Peyer's patch (tissue), 4 donors: ENCODE data around the gene SEBOX. TPM values are rescaled to one million over a fixed set of nuclear protein-coding genes. Genes with fewer than 3 reads are reported as not detected.

Experiments
- DNase-seq, 3 donors: peaks; one replicate each; pipeline ENCODE4 v3.0.0-alpha.2; 2017 to 2019
- H3K27ac ChIP-seq, 4 donors: fragments of 200-600 bp; sonication (generic); one replicate each; pipeline ENCODE4 v1.5.1; 2016 to 2019
- H3K27me3 ChIP-seq, 2 donors: fragments of 200-600 bp; sonication (generic); one replicate each; pipeline ENCODE4 v1.5.1; 2019
- H3K36me3 ChIP-seq, 3 donors: fragments of 200-600 bp; sonication (generic); one replicate each; pipeline ENCODE4 v1.5.1; 2016 to 2019
- H3K4me1 ChIP-seq, 4 donors: fragments of 200-600 bp; sonication (generic); one replicate each; pipeline ENCODE4 v1.5.1; 2016 to 2019
- H3K4me3 ChIP-seq, 4 donors: fragments of 200-600 bp; sonication (generic); 1 replicate in 3 of 4; 2 replicates in 1 of 4; pipeline ENCODE4 v1.5.1; 2016 to 2019; ENCODE audit warnings: mild to moderate bottlenecking in 1 of 4
- H3K9me3 ChIP-seq, 4 donors: fragments of 200-600 bp; sonication (generic); one replicate each; pipeline ENCODE4 v1.5.1; 2016 to 2019; ENCODE audit warnings: mild to moderate bottlenecking in 1 of 4
- POLR2A ChIP-seq, 2 donors: fragments of 450-650 bp; IDR thresholded peaks; one replicate each; pipeline ENCODE4 v1.5.1; 2017; ENCODE audit warnings: antibody characterized with exemption in 2 of 2, mild to moderate bottlenecking in 2 of 2, moderate library complexity in 2 of 2
- total RNA-seq, 4 donors: library from RNA; depleted of rRNA; stranded (reverse); fragments of >200 nt; gene quantifications; one replicate each; pipeline ENCODE4 v1.1.0, GENCODE V29; 2016
- TF ChIP-seq, protein P1 (sequence below), 6 experiments: fragments of 450-650 bp in 4 of 6; fragments of 200-600 bp in 2 of 6; sonication (generic) in 1 of 6; IDR thresholded peaks; one replicate each; pipeline ENCODE4 v1.5.1; 2017 to 2019; ENCODE audit warnings: antibody characterized with exemption in 6 of 6, mild to moderate bottlenecking in 3 of 6, moderate library complexity in 1 of 6

The SEBOX gene
- total RNA-seq, 4 donors from 2014 or later: not detected

DNA sequence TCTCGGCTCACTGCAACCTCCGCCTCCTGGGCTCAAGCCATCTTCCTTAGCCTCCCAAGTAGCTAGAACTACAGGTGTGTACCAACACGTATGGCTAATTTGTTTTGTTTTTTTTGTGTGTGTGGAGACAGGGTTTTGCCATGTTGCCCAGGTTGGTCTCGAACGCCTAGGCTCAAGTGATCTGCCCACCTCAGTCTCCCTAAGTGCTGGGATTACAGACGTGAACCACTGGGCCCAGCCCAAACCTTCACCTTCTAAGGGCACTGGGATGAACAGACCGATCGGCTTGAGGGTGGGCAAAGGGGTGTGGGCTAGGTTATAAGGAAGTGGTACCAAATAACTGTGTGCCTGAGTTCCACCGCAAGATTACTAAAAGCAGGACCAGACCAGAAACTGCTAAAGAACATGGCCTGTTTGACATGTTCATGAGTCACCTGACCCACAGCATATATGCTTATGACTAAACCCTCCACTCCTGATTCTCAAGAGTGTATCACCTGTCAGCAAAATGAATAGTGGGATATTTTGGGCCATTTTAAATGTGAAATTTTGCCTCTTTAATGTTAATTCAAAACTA lies 37.9 kb downstream of the SEBOX start:
- Histone ChIP-seq H3K4me1 (no peaks in the 10 kb centered on the region), H3K9me3 (no peaks in the 10 kb centered on the region), H3K4me3 (no peak overlapping the region), H3K36me3 (peaks cover 0 to 41% (median 0%) of the 10 kb centered on the region in 3 donors), H3K27me3 (no peaks in the 10 kb centered on the region), H3K27ac (no peak overlapping the region)
- peak in 1 of 3 donors; percentile 3 for DNase-seq
- TF ChIP-seq, protein P1, sequence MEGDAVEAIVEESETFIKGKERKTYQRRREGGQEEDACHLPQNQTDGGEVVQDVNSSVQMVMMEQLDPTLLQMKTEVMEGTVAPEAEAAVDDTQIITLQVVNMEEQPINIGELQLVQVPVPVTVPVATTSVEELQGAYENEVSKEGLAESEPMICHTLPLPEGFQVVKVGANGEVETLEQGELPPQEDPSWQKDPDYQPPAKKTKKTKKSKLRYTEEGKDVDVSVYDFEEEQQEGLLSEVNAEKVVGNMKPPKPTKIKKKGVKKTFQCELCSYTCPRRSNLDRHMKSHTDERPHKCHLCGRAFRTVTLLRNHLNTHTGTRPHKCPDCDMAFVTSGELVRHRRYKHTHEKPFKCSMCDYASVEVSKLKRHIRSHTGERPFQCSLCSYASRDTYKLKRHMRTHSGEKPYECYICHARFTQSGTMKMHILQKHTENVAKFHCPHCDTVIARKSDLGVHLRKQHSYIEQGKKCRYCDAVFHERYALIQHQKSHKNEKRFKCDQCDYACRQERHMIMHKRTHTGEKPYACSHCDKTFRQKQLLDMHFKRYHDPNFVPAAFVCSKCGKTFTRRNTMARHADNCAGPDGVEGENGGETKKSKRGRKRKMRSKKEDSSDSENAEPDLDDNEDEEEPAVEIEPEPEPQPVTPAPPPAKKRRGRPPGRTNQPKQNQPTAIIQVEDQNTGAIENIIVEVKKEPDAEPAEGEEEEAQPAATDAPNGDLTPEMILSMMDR (IDR thresholded peaks at IDR 0.05): no peak
- TF ChIP-seq POLR2A (IDR thresholded peaks at IDR 0.05): no peak

DNA sequence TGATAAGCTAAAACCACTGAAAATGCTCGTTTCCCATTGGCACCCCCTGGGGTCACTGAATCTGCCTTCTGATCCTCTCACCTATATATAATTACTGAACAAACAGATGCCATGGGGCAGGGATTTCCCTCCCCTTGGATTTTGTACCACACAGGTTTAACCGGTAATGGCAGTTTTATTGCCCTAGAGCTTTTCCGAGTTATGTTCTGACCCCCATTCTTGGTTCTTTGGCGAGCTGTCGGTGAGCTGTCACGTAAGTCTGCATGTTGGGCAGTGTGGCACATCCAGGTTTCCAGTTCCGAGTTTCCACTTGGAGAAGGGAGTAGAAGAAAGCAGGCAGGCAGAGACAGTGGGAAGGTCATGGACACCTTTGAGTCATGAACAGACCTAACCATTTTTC lies 38.9 kb downstream of the SEBOX start:
- Histone ChIP-seq H3K9me3 (no peaks in the 10 kb centered on the region), H3K36me3 (peaks cover 0 to 33% (median 0%) of the 10 kb centered on the region in 3 donors), H3K4me1 (no peaks in the 10 kb centered on the region), H3K27ac (no peak overlapping the region), H3K4me3 (no peak overlapping the region), H3K27me3 (no peaks in the 10 kb centered on the region)
- peak in 1 of 3 donors; percentile 1 for DNase-seq
- TF ChIP-seq, protein P1 (IDR thresholded peaks at IDR 0.05): no peak
- TF ChIP-seq POLR2A (IDR thresholded peaks at IDR 0.05): no peak

GRCh38 chr17:28325211-28325610 lies 39.8 kb downstream of the SEBOX start:
- H3K27ac ChIP-seq: no peak overlapping the region
- no peaks in the 10 kb centered on the region for H3K9me3 ChIP-seq
- peak in 1 of 3 donors; percentile 8 for DNase-seq
- H3K27me3 ChIP-seq: no peaks in the 10 kb centered on the region
- no peak overlapping the region for H3K4me3 ChIP-seq
- peaks cover 0 to 24% (median 0%) of the 10 kb centered on the region in 3 donors for H3K36me3 ChIP-seq
- TF ChIP-seq POLR2A (IDR thresholded peaks at IDR 0.05): no peak
- TF ChIP-seq, protein P1 (IDR thresholded peaks at IDR 0.05): no peak
- peaks cover 0 to 2% (median 0%) of the 10 kb centered on the region in 4 donors for H3K4me1 ChIP-seq

DNA sequence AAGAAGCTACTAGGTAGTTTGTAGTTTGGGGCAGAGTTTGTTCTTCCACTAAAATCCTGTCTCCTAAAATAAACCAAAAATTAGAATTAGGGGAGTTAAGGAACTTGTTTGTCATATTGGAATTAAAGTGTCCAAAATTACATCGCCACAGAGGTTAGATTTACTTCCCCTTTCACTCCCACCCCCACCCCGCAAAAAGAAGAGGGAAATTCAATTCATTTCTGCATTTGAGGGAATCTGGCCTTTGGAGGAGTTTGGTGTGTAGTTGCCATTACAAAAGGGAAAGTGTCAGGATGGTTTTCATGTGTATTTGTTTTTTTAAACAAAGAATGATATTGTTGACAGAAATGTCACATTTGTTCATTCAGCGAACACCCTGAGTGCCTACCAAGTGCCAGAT lies 40.2 kb downstream of the SEBOX start:
- Histone ChIP-seq H3K36me3 (peaks cover 0 to 20% (median 0%) of the 10 kb centered on the region in 3 donors), H3K4me3 (no peak overlapping the region), H3K27me3 (no peaks in the 10 kb centered on the region), H3K27ac (no peak overlapping the region), H3K9me3 (no peaks in the 10 kb centered on the region), H3K4me1 (peaks cover 0 to 7% (median 2%) of the 10 kb centered on the region in 4 donors)
- TF ChIP-seq, protein P1 (IDR thresholded peaks at IDR 0.05): no peak
- no peak for TF ChIP-seq POLR2A (IDR thresholded peaks at IDR 0.05)
- no peak for DNase-seq

DNA sequence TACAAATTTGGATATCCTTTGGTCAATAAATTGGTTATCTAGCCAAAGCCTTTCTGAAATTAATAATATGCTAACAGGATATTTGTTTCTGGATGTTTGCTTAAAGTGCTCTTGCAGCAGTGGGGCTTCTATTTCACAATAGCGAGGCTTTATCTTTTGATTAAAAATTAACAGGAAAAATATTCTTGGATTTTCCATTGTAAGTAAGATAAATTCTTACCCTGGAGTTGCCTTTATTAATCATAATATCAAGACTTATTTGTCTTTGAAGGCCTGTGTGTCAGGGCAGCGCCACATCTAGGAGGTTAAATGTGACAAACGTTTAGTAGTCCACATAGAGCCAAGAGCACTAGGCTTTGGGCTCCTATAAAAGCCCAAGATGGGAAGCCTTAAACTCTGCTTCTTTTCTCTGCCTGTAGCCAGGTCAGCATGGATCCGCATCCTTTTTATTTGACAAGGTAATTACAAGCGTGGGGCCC lies 40.7 kb downstream of the SEBOX start:
- TF ChIP-seq, protein P1 (IDR thresholded peaks at IDR 0.05): no peak
- no peak for TF ChIP-seq POLR2A (IDR thresholded peaks at IDR 0.05)
- H3K27me3 ChIP-seq: no peaks in the 10 kb centered on the region
- H3K4me3 ChIP-seq: no peak overlapping the region
- peaks cover 0 to 16% (median 0%) of the 10 kb centered on the region in 3 donors for H3K36me3 ChIP-seq
- H3K27ac ChIP-seq: no peak overlapping the region
- peaks cover 0 to 11% (median 4%) of the 10 kb centered on the region in 4 donors for H3K4me1 ChIP-seq
- no peaks in the 10 kb centered on the region for H3K9me3 ChIP-seq
- peak in 1 of 3 donors; percentile 10 for DNase-seq
